Endothelial cell (in vitro differentiated cells): ENCODE data around the gene GPRIN2. TPM values are rescaled to one million over a fixed set of nuclear protein-coding genes. Genes with fewer than 3 reads are reported as not detected.
"Not testable (repeated sequence)": the region's sequence is repeated elsewhere in the genome, so short reads cannot be mapped to it uniquely, and the experiment has no call there.

ENCODE experiments used
- DNase-seq: peaks from one replicate; pipeline ENCODE4 v3.0.0; 2021; ENCODE audit warnings: low spot score
- H3K27ac Mint-ChIP-seq: one replicate; pipeline ENCODE4 v1.8.0; 2021; ENCODE audit warnings: mixed read lengths, inconsistent platforms; ENCODE audit not compliant: unreplicated experiment
- H3K27me3 Mint-ChIP-seq: one replicate; pipeline ENCODE4 v1.8.0; 2021; ENCODE audit warnings: mild to moderate bottlenecking, moderate library complexity, mixed read lengths, inconsistent platforms; ENCODE audit not compliant: unreplicated experiment
- H3K36me3 Mint-ChIP-seq: one replicate; pipeline ENCODE4 v1.8.0; 2021; ENCODE audit warnings: mild to moderate bottlenecking, low read depth, mixed read lengths, inconsistent platforms; ENCODE audit not compliant: unreplicated experiment
- H3K4me1 Mint-ChIP-seq: one replicate; pipeline ENCODE4 v1.8.0; 2021; ENCODE audit warnings: mild to moderate bottlenecking, mixed read lengths, inconsistent platforms; ENCODE audit not compliant: unreplicated experiment
- H3K4me3 Mint-ChIP-seq: one replicate; pipeline ENCODE4 v1.8.0; 2021; ENCODE audit warnings: mild to moderate bottlenecking, mixed read lengths, inconsistent platforms; ENCODE audit not compliant: unreplicated experiment
- H3K9me3 Mint-ChIP-seq: one replicate; pipeline ENCODE4 v1.8.0; 2021; ENCODE audit warnings: mixed read lengths, inconsistent platforms; ENCODE audit not compliant: unreplicated experiment
- long read RNA-seq: library from polyadenylated mRNA; unstranded; transcript quantifications from one replicate; pipeline ENCODE4 v2.0.0, GENCODE V29; 2020; ENCODE audit not compliant: unreplicated experiment
- total RNA-seq: library from RNA; stranded (reverse); fragmentation: NEBNext Ultra II Directional; extraction: Animal tissue kit (Norgen Biotek cat#: 25700); gene quantifications from one replicate; pipeline ENCODE4 v1.2.1, GENCODE V29; 2021; ENCODE audit not compliant: unreplicated experiment
- TF ChIP-seq, protein P1 (sequence below): fragments of 200-600 bp; sonication (generic); IDR thresholded peaks from one replicate; pipeline ENCODE4 v1.5.0; 2021; ENCODE audit warnings: antibody characterized with exemption; ENCODE audit not compliant: unreplicated experiment

Gene GPRIN2
- total RNA-seq = 0.31 TPM
- long read RNA-seq, partial matches to known transcripts = 0 of 1 reads
- long read RNA-seq, other reads (novel, unspliced or antisense) = 1 of 1 reads

DNA sequence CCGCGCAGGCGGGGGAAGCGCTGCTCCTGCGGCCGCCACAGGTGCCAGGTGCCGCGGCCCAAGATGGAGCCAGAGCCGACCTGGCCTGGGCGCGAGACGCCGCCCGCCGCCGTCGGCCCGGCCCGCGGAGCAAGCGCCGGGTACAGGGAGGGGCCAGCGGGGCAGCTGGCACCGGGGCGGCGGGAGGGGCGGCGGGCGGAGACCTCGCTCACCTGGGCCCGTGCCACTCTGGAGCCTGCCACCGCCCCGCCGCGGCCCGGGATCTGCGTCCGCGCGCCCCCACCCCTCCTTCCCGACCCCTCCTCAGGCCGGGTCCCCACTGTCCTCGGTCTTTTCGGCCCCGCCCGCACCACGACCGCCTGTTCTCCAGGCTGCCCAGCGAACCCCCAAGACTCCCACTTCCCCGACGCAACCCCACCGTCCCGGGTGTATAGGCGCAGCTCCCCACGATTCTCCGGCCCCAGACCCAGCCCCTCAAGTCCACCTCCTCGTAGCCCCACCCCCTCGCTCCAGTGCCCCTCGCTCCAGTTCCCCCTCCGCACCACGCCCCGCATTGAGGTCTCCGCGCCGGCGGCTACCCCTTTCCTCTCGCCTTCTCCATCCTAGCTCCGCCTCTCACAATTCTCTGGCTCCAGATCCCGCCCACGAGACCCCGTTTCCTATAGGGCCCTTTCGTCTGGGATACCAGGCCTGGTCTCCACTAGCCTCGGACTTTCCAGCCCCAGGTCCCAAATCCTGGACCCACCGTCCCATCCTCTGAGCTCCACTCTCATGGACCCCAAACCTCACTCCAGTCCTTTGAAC lies at the start of gene GPRIN2:
Gene GPRIN2, minus strand, starts transcription at position 144 of the 804 bp plus-strand sequence. CDS start 5,922 bp downstream, outside the sequence.
- no peaks in the 10 kb centered on the region for H3K9me3 Mint-ChIP-seq

DNA sequence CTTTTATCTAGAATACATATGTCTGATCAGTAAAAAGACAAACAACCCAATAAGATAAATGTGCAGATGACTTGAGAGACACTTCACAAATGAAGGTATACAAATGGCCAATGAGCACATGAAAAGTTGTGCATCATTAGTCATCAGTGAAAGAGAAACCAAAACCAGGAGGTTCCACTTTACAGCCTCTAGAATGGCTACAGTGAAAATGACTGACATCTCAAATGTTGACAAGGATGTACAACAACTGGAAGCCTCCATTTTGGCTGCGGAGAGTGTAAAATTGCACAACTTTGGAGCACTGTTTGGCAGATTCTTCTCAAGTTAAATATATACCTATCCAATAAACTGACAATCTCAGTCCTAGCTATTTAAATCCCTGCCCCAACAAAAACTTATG lies 44.1 kb upstream of the GPRIN2 start:
- not testable (repeated sequence) for H3K9me3 Mint-ChIP-seq, H3K4me1 Mint-ChIP-seq, H3K36me3 Mint-ChIP-seq, H3K27ac Mint-ChIP-seq, H3K4me3 Mint-ChIP-seq, H3K27me3 Mint-ChIP-seq, DNase-seq

More for the DNA sequence above, at the start of gene GPRIN2:
- TF ChIP-seq, protein P1, sequence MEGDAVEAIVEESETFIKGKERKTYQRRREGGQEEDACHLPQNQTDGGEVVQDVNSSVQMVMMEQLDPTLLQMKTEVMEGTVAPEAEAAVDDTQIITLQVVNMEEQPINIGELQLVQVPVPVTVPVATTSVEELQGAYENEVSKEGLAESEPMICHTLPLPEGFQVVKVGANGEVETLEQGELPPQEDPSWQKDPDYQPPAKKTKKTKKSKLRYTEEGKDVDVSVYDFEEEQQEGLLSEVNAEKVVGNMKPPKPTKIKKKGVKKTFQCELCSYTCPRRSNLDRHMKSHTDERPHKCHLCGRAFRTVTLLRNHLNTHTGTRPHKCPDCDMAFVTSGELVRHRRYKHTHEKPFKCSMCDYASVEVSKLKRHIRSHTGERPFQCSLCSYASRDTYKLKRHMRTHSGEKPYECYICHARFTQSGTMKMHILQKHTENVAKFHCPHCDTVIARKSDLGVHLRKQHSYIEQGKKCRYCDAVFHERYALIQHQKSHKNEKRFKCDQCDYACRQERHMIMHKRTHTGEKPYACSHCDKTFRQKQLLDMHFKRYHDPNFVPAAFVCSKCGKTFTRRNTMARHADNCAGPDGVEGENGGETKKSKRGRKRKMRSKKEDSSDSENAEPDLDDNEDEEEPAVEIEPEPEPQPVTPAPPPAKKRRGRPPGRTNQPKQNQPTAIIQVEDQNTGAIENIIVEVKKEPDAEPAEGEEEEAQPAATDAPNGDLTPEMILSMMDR = no peak
- Mint-ChIP-seq H3K36me3 (no peaks in the 10 kb centered on the region), H3K27ac (no peak within 1 kb of the TSS), H3K4me1 (peaks cover 2% of the 10 kb centered on the region), H3K27me3 (peaks cover 16% of the 10 kb centered on the region), H3K4me3 (peak within 1 kb of the TSS; percentile 90)
- DNase-seq = no peak

DNA sequence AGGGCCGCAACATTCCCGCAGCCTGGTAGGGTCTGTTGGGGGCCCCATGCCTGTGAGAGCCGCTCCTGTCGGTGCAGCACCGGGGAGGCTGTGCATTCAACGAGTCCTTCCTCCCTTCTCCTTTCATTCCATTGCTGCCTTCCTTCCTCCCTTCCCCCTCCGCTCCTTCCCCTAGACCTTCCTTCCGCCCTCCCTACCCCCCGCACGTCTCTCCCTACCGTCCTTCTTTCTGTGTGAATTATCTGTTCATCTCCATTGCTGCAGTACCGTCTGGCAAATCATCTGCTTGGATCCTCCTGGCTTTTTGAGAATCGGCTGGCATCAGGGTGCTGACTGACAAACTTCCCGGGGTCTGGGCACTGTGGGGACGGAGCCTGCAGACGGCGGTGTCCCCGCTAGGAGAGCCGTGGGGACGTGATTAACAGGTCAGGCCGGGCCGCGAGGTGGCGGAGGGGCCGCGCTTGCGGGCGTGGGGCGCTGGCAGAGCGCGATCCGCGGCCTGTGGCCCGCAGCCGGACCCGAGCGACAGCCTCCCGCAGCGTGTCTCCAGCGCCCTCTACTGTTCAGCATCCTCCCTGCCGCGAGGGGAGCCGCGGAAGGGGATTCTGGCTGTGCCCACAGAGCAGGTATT lies 41.3 kb upstream of the GPRIN2 start:
- not testable (repeated sequence) for H3K27me3 Mint-ChIP-seq, H3K9me3 Mint-ChIP-seq, H3K36me3 Mint-ChIP-seq, H3K27ac Mint-ChIP-seq, H3K4me1 Mint-ChIP-seq
- peak; percentile 17 for DNase-seq
- H3K4me3 Mint-ChIP-seq = peak overlapping the region; percentile 81
- TF ChIP-seq, protein P1 = peak; percentile 17

DNA sequence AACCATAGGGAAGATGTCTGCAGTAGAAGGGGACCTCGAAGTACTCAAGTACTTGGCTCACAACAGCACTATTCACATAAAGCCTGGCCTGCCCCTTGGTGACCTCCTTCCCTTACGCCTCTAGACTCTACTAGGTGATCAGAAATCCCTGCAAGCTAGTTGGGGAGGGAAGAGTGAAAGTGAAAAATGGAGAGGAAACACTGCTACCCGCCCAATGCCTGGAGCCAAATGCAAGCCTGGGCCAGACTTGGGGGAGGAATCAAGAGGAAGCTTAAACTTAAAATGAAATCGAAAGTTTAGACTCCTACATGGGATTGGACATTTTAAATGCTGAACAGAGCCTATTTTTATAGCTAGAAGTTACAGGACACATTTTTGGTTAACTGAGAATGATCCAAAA lies 40.1 kb upstream of the GPRIN2 start:
- DNase-seq, H3K27me3 Mint-ChIP-seq, H3K27ac Mint-ChIP-seq, H3K9me3 Mint-ChIP-seq, H3K4me3 Mint-ChIP-seq, H3K36me3 Mint-ChIP-seq, H3K4me1 Mint-ChIP-seq: not testable (repeated sequence)

DNA sequence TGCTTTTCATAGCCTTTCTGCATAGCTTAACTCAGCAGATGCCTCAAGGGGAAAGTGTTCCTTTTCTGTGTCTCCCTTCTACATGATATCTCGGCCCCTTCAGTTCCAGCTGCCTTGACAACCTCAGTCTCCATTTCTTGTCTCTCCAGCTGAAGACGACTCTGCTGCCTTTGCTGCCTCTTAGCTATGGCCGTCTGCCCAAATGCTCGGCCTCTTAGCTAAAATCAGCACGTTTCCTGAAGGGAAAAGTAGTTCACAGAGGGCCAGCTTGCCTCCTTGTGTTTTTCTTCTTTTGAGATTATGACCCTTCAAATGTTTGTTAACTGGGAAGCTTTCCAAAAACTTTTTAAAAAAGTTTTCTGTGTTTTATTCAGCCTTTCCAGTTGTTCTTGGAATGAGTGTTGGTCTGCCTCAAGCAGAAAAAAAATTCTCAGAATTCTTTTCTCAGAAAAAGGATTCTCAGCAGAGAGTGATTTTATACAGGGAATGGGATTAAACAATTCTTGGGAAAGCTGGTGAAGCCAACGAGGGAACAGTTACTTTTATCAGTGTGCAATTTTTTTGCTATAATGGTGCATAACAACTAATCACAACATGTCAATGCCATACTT lies 38.1 kb upstream of the GPRIN2 start:
- H3K4me3 Mint-ChIP-seq, H3K4me1 Mint-ChIP-seq, DNase-seq, H3K36me3 Mint-ChIP-seq, H3K9me3 Mint-ChIP-seq, H3K27me3 Mint-ChIP-seq, H3K27ac Mint-ChIP-seq: not testable (repeated sequence)

DNA sequence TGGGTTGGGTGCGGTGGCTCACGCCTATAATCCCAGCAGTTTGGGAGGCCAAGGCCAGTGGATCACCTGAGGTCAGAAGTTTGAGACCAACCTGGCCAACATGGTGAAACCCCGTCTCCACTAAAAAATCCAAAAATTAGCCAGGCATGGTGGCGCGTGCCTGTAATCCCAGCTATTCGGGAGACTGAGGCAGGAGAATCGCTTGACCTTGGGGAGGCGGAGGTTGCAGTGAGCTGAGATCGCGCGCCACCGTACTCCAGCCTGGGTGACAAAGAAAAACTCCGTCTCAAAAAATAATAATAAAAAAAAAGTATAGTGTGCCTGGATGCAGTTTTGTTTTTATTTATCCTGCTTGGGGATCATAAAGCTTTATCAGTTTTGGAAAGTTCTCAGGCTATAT lies 36.8 kb upstream of the GPRIN2 start:
- not testable (repeated sequence) for H3K27ac Mint-ChIP-seq, H3K9me3 Mint-ChIP-seq, H3K27me3 Mint-ChIP-seq, H3K4me1 Mint-ChIP-seq, H3K36me3 Mint-ChIP-seq, H3K4me3 Mint-ChIP-seq, DNase-seq

DNA sequence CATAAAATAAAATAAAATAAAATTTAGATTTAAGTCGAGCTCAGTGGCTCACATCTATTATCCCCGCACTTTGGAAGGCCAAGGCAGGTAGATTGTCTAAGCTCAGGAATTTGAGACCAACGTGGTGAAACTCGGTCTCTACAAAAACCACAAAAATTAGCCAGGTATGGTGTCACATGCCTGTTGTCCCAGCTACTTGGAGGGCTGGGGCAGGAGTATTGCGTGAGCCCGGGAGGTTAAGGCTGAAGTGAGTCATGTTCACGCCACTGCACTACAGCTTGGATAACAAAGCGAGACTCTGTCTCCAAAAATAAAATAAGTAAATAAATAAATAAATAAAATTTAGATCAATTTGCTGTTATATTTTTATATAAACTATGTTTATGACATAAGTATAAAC lies 34.6 kb upstream of the GPRIN2 start:
- not testable (repeated sequence) for H3K27me3 Mint-ChIP-seq, H3K4me3 Mint-ChIP-seq, H3K36me3 Mint-ChIP-seq, H3K27ac Mint-ChIP-seq, H3K9me3 Mint-ChIP-seq, H3K4me1 Mint-ChIP-seq, DNase-seq

DNA sequence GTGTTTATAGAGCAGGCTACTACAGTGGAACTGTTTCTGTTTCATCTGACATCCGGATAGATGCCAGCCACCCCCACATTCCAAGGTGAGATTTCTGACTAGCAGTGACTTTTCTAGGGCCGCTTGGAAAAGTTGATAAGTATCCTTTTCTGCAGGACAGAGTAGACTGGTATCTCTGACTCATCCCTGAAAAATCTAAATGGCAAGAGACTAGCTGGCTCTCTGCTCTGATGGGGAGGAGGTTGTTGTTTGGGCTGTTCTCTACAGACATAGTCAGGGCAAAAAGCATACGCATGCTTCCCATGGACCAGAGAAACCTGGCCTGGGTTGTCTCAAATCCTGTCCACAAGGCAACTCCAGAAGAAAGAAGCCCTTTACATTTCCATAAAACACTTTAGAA lies 33.1 kb upstream of the GPRIN2 start:
- not testable (repeated sequence) for H3K4me1 Mint-ChIP-seq, H3K9me3 Mint-ChIP-seq, DNase-seq, H3K27ac Mint-ChIP-seq, H3K4me3 Mint-ChIP-seq, H3K36me3 Mint-ChIP-seq, H3K27me3 Mint-ChIP-seq

DNA sequence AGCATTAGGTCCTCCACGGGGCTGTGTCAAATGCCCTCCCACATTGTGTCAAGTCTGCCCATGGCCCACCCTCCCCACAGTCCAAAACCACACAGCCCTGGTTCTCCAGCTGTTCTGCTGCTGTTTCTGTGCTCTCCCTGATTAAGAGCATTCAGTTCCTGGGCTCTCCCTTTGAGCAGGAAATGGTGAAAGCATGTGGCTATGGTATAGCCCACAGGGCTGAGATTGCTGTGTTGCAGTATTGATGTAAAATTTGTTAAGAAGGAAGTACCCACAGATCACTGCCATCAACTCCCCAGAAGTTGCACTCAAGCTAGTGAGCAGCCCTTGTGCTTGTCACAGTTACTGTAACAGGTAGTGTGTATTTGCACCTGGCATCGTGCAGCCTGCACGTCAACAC lies 31.8 kb upstream of the GPRIN2 start:
- not testable (repeated sequence) for H3K36me3 Mint-ChIP-seq, H3K27ac Mint-ChIP-seq, H3K27me3 Mint-ChIP-seq, H3K4me1 Mint-ChIP-seq, H3K4me3 Mint-ChIP-seq, H3K9me3 Mint-ChIP-seq, DNase-seq

DNA sequence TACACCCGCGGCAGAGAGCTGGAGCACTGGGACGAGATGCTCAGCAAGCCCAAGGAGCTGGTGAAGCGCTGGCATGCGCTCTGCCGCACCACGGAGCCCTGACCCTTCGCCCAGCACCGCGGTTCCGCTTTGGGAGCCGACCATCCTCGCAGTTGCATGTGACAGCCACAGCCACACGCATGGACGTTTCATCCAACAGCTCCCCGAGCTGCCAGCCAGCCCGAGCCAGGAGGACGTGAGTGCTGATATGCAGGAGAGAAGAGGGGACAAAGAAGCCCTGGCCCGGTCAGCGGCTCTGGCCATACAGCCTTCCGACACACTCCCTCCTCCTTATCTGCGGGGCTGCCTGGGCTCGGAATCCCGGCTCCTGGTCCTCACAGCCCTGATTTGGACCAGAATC lies 31.1 kb upstream of the GPRIN2 start:
- H3K36me3 Mint-ChIP-seq, H3K27ac Mint-ChIP-seq, H3K4me3 Mint-ChIP-seq, H3K27me3 Mint-ChIP-seq, DNase-seq, H3K9me3 Mint-ChIP-seq, H3K4me1 Mint-ChIP-seq: not testable (repeated sequence)
